GM19351 (cell line): ENCODE results near the gene FGF3.

Experiments
- ATAC-seq: cut with Tn5 transposase; IDR thresholded peaks from one replicate; pipeline ENCODE4 v1.9.1; 2021; ENCODE audit warnings: mild to moderate bottlenecking, moderate library complexity; ENCODE audit not compliant: unreplicated experiment

FGF3 gene

DNA sequence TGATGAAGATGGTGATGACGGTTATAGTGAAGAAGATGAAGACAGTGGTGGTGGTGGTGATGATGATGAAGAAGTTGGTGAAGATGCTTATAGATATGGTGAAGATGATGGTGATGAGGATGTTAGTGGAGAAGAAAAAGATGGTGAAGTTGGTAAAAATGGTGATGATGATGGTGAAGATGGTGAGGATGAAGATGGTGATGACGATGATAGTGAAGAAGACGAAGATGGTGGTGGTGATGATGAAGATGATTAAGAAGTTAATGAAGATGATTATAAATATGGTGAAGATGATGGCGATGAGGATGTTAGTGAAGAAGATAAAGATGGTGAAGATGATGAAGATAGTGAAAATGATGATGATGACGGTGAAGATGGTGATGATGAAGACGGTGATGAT, 25.2 kb upstream of the FGF3 start:
- no peak for ATAC-seq

DNA sequence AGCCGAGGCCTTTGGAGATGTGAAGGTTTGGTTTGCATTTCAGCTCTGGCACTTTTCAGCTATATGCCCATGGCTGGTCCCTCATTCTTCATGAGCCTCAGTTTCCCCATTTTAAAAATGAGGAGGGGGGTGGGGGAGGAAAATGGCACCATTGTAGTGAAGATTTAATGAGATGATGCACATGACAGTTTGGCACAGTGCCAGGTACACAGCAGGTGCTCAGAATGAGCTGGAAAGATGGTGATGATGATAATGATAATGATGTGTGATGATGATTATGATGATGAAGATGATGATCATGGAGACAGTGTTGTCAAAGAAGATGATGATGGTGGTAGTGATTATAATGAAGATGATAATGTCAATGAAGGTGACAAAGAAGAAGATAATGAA, 24.3 kb upstream of the FGF3 start:
- ATAC-seq = no peak

DNA sequence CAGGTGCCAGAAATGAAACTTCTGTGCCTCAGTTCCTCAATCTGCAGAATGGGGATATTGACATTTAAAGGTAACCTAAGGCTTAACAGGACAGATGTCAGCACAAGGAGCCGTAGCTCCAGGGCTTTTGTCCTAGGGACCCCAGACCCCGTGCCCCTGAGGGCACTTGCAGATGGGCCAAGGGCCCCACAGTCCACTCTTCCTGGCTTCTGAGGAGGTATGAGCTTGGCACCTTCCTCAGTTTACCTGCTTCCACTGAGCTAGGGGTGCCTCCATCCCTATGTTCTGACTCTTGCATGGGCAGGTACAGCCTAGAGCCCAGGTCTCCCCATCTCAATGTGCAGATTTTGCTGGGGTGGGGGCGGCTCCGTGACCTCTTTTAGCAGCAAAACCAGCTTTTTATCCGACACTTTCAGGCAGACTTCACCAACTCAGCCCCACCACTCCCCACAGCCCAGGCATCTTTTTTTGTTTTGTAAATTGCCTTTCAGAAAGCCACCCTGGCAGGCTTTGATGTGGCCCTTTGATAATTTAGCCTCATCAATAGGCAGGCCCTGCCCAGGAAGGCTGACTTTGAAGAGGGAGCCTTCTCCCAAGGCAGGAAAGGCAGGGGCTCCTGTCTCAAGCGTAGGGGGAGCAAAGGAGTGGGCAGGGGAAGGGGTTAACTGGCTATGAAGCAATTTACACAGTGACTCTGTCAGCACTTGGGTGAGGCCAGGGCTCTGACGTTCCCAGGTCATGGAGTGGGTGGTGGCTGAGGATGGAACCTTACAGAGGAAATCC, 23.7 kb upstream of the FGF3 start:
- ATAC-seq = no peak

DNA sequence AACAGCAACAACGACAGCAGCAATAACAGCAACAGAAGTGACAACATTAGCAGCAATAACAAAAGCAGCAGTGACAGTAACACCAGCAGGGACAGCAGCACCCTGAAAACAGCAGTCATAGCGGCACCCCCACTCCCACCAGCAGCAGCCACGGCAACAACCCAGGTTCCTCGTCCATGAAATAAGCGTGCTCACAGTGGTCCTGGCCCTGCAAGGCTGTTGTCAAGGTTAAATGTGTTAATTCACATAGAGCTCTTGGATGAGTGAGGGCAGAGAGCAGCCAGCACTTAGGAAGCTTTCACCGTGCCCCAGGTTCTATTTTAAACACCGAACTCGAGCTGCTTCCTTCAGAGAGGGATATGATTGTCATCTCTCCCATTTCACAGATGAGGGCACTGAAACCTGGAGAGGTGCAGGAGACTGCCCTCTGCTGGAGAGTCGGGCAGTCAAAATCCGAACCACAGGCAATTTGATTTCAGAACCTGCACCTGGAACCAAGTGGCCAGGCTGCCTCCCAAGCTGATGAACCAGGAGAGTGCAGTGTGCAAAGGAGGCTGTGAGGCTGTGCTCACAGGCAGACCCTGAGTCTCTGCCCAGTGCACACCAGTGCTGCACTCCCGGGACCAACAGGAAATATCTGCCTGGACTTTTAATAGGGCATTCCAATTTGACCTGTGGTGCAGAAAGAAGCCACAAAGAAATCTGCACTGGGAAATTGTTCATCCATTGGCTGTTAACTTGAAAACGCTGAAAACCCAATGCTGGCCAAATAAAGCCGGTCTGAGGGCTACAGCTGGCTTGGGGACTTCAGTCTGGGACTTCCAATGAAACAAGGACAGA, 22.9 kb upstream of the FGF3 start:
- no peak for ATAC-seq

DNA sequence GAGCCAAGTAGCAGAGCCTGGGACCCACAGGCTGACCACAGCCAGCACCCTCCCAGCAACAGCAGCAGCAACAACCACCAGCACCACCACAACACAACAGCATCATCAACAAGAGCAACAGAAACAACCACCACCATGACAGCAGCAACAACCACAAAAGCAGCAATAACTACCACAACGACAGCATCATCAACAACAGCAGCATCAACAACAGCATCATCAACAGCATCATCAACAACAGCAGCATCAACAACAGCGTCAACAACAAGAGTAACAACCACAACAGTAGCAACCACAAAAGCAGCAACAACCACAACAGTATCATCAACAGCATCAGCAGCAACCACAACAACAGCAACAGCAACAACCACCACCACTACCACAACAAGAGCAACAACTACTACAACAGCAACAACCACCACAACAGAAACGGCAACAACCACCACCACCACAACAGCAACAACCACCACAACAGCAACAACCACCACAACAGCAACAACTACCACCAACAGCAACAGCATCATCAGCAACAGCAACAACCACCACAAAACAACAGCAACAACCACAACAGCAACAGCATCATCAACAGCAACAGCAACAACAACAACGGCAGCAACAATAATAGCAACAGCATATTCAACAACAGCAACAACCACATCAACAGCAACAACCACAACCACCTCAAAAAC, 22.1 kb upstream of the FGF3 start:
- no peak for ATAC-seq

DNA sequence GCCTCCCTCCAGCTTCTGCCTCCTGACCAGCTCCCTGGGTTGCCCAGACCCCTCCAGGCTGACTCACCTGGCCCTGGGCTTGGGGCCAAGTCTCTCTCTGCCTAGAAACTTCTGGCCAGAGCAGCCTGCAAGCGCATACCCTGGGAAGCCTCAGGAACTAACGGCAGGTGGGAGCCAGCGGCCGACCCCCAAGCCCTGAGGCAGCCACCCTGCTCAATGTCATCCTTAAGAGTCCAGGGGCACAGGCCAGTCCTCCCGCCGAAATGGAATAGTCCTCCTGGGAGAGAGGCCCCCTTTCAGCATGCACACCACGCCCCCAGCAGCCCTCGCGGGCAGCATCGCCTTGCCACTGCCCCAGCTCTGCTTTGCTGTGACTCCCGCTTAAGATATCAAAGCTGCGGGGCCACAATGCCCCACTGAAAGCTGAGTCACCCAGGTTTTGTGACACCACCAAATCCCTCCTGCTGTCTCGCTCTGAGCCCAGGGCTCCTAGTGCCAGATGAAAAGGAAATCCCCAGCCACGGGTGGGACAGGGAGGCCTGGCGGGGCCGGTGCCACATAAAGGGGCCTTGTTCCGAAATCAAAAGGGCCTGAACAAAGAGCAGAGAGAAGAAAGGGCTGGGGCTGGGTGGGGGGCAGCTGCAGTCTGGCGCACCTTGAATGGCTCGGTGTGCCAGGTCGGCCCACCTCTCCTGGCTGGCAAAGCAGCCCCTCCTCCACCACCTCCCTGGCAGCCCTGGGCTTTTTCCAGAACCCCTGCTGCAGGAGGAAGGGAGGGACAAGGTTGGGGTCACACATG, 21.4 kb upstream of the FGF3 start:
- ATAC-seq = no peak

DNA sequence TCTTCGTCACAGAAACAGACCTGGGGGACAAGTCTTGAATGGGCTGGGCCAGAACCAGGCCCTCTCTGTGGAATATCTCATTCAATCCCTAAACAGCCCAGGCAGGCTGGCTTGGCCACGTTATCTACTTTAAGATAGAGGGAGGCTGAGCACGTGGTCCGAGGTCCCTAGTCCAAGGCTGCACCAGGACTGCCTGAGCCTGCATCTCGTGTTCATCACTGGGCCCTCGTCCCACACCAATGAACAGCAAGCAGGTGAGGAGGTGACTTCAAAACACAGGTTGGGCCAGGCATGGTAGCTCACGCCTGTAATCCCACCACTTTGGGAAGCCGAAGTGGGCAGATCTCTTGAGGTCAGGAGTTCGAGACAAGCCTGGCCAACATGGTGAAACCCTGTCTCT, 20.3 kb upstream of the FGF3 start:
- no peak for ATAC-seq

DNA sequence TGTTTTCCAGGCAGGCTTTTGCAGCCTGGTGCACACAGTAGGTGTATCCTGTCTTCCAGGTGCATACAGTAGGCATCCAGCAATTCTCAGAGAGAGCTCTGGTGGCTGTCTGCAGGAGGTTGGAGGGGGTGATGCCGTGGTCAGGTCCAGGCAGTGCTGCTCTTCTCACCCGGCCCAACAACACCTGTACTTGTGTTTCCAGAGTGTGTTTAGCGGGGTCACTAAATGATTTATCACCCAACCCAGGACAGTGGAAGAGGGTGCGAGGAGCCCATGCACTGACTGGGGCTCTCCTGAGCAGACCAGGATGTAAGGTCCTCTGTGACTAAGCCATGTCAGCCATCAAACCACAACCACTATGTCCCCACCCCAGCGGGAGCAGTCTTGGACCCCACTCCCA, 18.6 kb upstream of the FGF3 start:
- ATAC-seq = no peak

DNA sequence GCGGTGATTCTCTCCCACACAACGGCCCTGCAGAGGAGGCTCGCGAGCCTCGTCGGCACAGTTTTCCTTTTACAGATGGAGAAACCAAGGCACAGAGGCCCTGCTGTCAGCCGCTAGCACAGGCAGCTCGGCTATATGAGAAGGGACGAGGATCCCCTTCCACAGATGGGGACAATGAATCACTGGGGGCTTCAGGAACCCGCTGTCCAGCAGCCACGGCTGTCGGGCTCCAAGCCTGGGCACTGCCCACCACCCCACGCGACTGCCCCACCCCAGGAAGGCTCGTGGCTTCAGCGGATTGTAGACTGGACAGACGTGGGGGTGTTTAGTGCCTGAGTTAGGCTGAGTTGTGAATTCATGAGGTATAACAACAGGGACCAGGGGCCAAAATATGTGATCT, 17.2 kb upstream of the FGF3 start:
- no peak for ATAC-seq

DNA sequence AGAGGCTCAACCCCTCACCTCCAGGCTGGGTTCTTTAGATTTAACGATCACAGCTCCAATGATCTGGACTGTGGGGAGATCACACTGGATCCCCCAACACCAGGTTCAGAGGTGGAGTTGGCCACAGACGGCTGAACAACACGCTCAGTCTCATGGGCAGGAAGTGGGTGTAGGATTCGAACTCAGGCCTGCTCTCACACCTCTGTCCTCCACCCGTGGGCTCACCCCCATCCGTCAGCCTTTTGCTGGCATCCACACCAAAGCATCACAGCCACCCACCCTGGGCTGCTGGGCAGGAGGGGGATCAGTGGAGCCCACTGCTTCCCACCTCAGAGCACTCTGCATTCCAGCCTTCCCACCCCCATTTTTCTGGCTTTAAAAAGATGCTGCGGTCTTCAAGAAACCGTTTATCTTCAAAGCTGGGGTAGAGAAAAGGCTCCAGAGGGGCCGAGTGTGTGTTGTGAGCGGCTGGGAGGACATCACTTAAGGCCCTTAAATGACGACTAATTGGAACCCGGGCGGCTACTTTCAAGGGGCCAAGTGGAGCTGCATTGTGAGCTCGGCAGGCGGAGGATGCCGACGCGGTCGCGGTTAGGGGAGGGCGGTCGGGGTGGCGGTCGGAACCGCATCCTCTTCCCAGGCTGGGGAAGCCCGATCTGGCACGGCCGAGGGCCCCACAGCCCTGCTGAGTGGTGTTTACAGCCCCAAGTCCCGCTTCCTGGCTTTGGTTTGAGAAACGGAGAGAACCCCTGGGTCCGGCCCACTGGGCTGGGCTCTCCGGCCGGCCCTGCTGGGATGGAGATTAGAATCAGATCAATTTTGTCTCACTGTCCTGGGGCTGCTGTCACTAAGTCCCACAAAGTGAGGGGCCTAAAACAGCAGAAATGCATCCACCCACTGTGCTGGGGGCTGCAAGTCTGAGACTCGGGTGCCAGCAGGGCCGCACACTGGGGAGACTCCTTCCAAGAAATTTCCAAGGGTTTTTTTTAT, 15.9 kb upstream of the FGF3 start:
- no peak for ATAC-seq

DNA sequence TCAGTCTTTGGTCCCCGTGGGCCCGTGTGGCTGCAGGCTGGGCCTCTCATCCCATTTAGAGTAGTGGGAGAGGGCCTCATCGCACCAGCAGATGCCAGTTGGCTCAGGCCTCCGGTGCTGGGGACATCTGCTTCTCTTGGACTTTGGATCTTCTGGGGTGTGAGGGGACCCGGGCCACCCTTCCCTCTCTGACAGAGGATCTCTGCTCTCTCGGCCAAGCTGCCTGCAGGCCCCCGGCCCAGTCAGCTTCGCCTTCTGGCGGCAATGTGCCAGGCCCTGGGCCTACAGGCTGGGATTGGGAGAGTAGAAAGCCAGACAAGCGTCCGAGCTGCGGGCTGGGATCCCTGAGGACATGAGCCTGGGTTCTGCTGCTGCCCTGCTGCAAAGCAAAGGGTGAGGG, 15.0 kb upstream of the FGF3 start:
- no peak for ATAC-seq

DNA sequence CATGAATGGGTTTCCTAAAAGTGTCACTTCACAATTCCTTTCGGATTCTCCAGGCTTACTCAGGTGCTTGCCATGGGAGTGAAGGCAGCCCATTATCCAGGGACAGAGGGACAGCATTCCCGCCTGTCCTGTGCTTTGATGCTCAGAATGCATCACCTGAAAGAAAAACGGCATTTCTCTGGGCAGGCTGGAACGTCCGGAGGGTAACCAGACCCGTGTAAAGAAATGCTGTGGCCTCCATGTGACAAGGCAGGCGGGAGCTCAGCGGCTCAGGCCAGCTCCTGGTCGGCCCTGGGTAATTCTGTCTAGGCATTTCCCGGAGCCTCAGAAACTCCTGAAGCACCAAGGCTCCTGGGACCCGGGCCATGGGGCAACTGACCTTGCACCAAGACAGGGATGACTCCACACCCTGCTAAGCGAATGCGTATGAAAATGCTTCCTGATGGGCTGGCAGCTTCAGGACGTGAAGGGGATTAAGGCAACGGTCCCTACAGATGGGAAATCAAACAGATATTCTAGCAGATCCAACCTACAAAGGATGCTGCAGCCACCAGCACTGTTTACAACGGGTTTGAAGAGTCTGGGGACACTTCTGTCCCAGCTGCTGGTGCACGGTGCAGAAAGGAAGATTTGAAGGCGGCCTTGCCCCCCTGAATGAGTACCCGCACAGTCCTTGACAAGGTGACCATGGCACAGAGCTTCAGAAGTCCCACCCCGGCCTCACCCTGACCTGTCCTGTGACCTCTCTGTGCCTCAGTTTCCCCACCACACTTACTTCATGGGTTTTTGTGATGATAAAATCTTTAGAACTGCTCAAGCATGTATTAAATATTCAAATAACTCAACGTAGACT, 13.6 kb upstream of the FGF3 start:
- ATAC-seq = no peak

DNA sequence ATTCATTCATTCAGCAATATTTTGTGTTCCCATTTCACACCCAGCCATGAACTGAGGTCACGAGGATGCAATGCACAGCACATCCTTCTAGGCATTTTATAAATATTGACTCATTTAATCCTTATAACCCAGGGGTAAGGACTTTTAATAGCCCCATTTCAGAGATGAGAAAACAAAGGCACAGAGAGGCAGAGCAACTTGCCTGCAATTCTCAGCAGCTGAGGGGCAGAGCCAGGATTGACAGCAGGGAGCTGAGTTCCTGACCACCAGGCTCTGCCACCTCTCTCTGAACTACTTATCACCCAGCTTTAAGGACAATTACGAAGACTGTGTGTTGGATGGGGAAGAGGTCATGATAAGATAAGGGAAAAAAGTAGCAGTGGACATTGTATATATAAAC, 12.8 kb upstream of the FGF3 start:
- no peak for ATAC-seq

DNA sequence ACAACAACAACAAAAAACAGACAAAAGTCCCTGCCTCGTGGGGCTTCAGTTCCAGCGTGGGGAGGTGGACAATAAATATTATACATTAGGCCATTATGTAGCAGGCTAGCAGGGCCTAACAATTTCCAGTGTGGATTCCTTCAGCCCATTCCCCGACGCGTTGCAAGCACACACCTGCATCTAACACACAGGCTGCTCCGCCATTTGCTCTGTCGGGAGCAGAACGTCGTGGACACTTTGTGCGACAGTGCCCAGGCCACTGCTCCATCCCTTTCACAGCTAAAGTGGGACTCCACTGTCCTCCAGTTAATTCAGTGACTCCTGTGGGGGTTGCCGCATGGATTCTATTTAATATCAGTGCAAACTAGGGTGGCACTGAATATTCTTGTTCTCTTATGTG, 10.9 kb upstream of the FGF3 start:
- ATAC-seq = no peak

DNA sequence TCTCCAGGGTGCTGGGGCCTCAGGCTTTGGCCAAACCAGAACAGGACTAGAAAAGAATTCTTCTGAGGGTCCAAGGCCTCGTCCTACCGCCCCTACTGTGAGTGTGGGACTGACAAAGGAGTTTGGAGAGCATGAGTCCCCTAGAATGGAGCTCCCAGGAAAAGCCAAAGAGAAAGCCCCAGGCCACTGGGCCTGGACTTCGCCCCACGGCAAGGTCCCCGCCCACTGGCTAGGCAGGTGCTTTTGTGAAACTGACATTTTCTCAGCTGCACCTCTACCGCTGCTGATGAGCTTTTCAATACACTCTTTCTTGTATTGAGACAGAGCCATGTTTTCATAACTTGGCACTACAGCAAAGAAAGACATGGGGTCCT, 9.7 kb upstream of the FGF3 start:
- ATAC-seq = no peak

DNA sequence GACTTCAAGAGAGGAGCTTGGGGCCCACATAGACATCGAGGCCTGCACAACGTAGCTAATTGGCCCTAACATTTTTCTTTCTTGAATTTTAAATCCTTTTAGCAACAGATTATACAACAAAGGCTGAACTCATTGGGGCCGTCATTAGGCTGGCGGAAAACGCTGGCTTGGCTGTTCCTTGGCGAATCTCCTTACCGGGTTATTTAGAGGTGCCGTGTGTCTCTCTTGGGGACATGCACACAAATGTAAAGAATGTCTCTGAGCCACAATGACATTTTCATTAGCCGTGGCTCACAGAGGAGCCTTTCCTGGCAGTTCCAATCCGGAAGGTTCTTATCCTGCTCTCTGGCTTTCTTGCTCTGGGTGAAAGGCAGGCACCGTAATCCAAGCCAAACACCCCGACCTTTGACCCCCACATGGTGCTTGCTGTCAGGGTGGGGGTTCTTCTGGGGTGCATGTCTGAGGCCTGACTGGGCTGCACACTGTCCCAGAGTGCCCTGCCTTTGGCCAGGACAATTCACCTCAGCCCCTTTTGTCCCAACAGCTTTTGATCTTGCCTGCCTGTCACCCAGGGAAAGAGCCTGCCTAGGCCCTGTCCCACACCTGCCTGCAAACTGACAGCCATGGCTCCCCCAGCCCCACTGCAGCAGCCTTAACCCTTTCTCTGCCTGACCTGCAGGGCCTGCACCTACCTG, 9.2 kb upstream of the FGF3 start:
- no peak for ATAC-seq

DNA sequence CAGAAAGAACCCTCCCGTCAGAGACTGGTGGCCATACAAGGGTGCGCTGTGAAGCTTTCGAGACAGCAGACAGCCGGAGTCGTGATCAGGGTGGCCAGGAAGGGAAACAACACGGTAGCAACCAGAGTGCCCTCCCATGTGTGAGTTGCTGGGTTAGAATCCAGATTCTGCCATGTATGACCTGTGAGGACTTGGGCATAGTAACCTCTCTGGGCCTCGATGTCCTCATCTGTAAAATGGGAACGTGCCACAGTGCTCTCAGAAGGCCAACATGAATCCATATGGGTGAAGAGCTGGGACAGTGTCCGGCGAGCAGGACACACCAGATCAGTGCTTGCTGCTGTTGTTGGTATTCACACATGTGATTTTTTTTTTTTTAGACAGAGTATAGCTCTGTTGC, 7.6 kb upstream of the FGF3 start:
- ATAC-seq = no peak

DNA sequence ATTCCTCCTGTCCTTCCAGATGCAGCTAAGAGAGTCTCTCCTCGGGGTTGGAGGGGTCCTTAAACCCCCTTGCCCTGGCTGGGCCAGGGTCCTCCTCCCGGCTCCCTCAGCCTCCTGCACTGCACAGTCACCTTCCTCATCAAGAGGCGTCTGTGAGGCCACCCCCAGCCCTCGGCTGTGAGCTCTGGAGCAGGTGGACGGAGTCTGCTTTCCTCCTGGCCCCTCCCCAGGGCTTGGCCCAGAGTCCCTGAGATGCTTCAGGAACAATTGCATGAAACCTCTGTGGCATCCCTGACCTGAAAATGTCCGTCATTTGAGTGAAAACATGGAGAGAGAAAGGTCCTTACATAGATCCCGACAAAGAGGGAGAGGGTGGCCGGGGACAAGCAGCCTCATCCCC, 6.7 kb upstream of the FGF3 start:
- ATAC-seq = no peak
